Measurements from ENCODE around the gene MUSK. TPM values are rescaled to one million over a fixed set of nuclear protein-coding genes. Genes with fewer than 3 reads are reported as not detected.

MUSK gene
- total RNA-seq, 1 experiment from 2014 or later = not detected

DNA sequence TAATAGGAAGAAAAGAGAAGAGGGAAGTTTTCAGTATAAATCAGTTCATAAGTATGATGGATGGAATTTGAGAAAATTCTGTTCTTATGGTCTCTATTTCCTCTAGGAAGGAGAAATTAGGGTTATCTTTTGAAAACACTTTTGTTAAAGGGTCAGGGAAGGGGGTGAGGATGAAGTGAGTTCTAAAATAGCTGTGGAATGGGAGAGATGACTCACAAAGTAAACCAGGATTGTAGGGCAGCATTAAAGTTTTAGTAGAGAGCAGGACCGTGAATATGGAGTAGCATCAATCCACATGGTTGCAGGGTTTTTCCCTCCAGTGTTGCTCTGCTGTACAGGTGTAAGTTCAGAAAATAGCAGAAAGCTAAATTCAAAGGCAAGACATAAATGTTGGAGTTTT lies 32.4 kb downstream of the MUSK start:
- Mint-ChIP-seq H3K27ac (ENCODE audit: unreplicated experiment) (no peak overlapping the region), H3K4me1 (ENCODE audit: low read depth, unreplicated experiment) (peaks cover 15% of the 10 kb centered on the region), H3K4me3 (ENCODE audit: unreplicated experiment) (no peak overlapping the region), H3K27me3 (ENCODE audit: insufficient read depth, unreplicated experiment) (no peaks in the 10 kb centered on the region), H3K9me3 (ENCODE audit: unreplicated experiment) (no peaks in the 10 kb centered on the region), H3K36me3 (ENCODE audit: insufficient read depth, unreplicated experiment) (no peaks in the 10 kb centered on the region)
- DNase-seq = no peak
- H3K4me1 ChIP-seq = 0 out of 2 replicates have a peak, but pooled peaks cover 5% of the 10 kb centered on the region
- no peak for TF ChIP-seq CTCF (IDR thresholded peaks at IDR 0.05; ENCODE audit: insufficient read depth in 1 of 2, low read depth in 1 of 2, low read length in 1 of 2, severe bottlenecking in 1 of 2, unreplicated experiment in 1 of 2)
- H3K36me3 ChIP-seq (ENCODE audit: control insufficient read depth, insufficient read depth, low read length) = no peaks in the 10 kb centered on the region
- H3K9me3 ChIP-seq = no peaks in the 10 kb centered on the region
- intact Hi-C loops (cut with micrococcal nuclease; ENCODE audit: unreplicated experiment) = no loop called here
- H3K4me3 ChIP-seq (ENCODE audit: low read depth, low read length) = no peak overlapping the region
- no peaks in the 10 kb centered on the region for H3K27me3 ChIP-seq (replicated peaks; ENCODE audit: control insufficient read depth, insufficient read depth, low read length)
- ChIA-PET POLR2A (no interaction called here), CTCF (no interaction called here)
- no TSS peak for BruUV-seq (replicated peaks)

DNA sequence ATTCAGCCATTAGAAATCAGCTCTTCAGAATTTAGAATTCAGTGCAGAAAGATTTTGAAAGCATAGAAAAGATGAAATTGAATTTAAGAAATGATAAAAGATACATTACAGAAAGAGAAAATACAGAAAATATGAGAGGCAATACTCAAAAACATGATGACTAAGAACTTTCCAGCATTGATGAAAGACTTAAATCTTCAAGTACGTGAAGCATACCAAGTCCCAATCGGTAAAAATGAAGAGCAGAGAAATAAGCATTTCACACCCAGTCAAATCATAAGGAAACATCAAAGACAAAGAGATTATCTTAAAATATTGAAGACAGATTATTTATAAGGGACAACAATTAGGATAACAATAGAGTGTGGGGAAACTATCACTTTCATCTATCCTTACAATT lies 35.1 kb downstream of the MUSK start:
- ChIA-PET POLR2A (interaction anchor here (0.6 kb wide), 1 partner anchor 148 kb away, joined by 4 read pairs; no protein-coding TSS in a partner anchor), CTCF (no interaction called here)
- no peak for TF ChIP-seq CTCF (IDR thresholded peaks at IDR 0.05; ENCODE audit: insufficient read depth in 1 of 2, low read depth in 1 of 2, low read length in 1 of 2, severe bottlenecking in 1 of 2, unreplicated experiment in 1 of 2)
- Mint-ChIP-seq H3K36me3 (ENCODE audit: insufficient read depth, unreplicated experiment) (no peaks in the 10 kb centered on the region), H3K4me3 (ENCODE audit: unreplicated experiment) (no peak overlapping the region), H3K27ac (ENCODE audit: unreplicated experiment) (no peak overlapping the region), H3K9me3 (ENCODE audit: unreplicated experiment) (no peaks in the 10 kb centered on the region), H3K27me3 (ENCODE audit: insufficient read depth, unreplicated experiment) (no peaks in the 10 kb centered on the region), H3K4me1 (ENCODE audit: low read depth, unreplicated experiment) (peaks cover 15% of the 10 kb centered on the region)
- Histone ChIP-seq H3K9me3 (no peaks in the 10 kb centered on the region), H3K36me3 (ENCODE audit: control insufficient read depth, insufficient read depth, low read length) (no peaks in the 10 kb centered on the region), H3K4me3 (ENCODE audit: low read depth, low read length) (no peak overlapping the region), H3K27me3 (replicated peaks; ENCODE audit: control insufficient read depth, insufficient read depth, low read length) (no peaks in the 10 kb centered on the region), H3K4me1 (0 out of 2 replicates have a peak, but pooled peaks cover 5% of the 10 kb centered on the region)
- DNase-seq = no peak
- intact Hi-C loops (cut with micrococcal nuclease; ENCODE audit: unreplicated experiment) = no loop called here
- no TSS peak for BruUV-seq (replicated peaks)

DNA sequence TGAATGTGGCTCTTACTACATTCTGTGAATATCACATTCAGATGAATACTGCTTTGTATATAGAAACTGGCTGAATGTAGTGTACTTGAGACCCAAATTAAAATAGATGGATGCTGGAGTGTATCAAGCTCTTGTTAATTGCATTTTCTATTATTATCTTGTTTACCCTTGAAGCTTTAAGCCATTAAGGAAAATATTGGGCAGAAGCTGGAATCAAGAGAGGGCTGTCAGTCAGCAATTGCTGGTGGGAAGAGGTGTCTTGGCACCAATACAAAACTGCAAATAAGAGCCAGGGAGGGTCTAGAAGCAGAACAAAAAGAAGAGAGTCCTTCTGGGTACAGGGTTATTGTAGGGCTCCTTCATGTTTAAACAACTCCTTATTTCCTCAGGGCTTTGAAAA lies 38.8 kb downstream of the MUSK start:
- DNase-seq = no peak
- ChIA-PET CTCF (no interaction called here), POLR2A (no interaction called here)
- no peak overlapping the region for H3K27ac Mint-ChIP-seq (ENCODE audit: unreplicated experiment)
- H3K36me3 ChIP-seq (ENCODE audit: control insufficient read depth, insufficient read depth, low read length) = no peaks in the 10 kb centered on the region
- H3K9me3 Mint-ChIP-seq (ENCODE audit: unreplicated experiment) = no peaks in the 10 kb centered on the region
- no TSS peak for BruUV-seq (replicated peaks)
- H3K4me3 Mint-ChIP-seq (ENCODE audit: unreplicated experiment) = no peak overlapping the region
- intact Hi-C loops (cut with micrococcal nuclease; ENCODE audit: unreplicated experiment) = loop anchor here (5.0 kb wide), 1 partner anchor 805 kb away; no protein-coding TSS in a partner anchor
- TF ChIP-seq CTCF (IDR thresholded peaks at IDR 0.05; ENCODE audit: insufficient read depth in 1 of 2, low read depth in 1 of 2, low read length in 1 of 2, severe bottlenecking in 1 of 2, unreplicated experiment in 1 of 2) = no peak
- no peak overlapping the region for H3K4me3 ChIP-seq (ENCODE audit: low read depth, low read length)
- H3K4me1 ChIP-seq = peaks cover 15% of the 10 kb centered on the region
- peaks cover 12% of the 10 kb centered on the region for H3K4me1 Mint-ChIP-seq (ENCODE audit: low read depth, unreplicated experiment)
- no peaks in the 10 kb centered on the region for H3K9me3 ChIP-seq
- no peaks in the 10 kb centered on the region for H3K27me3 ChIP-seq (replicated peaks; ENCODE audit: control insufficient read depth, insufficient read depth, low read length)
- no peaks in the 10 kb centered on the region for H3K27me3 Mint-ChIP-seq (ENCODE audit: insufficient read depth, unreplicated experiment)
- no peaks in the 10 kb centered on the region for H3K36me3 Mint-ChIP-seq (ENCODE audit: insufficient read depth, unreplicated experiment)

Data from Caco-2 (cell line).